GM12891 (cell line): Measurements from ENCODE around the gene CGRRF1.

Experiments
- DNase-seq: peaks from one replicate; pipeline ENCODE4 v3.0.0; 2011; ENCODE audit warnings: low spot score; ENCODE audit not compliant: insufficient read length
- FAIRE-seq: peaks from 2 replicates; lab custom pipeline; 2011; peaks lifted over from hg19 to GRCh38; lab: Jason Lieb, UNC
- PAX5 ChIP-seq: IDR thresholded peaks from 2 replicates; pipeline ENCODE4 v1.6.1; 2011; ENCODE audit warnings: low read length, moderate library complexity, mild to moderate bottlenecking; ENCODE audit not compliant: insufficient read depth, severe bottlenecking
- POLR2A ChIP-seq: IDR thresholded peaks from 2 replicates; pipeline ENCODE4 v1.6.1; 2011; ENCODE audit warnings: low read depth, low read length, control low read depth
- POLR2AphosphoS5 ChIP-seq: IDR thresholded peaks from 2 replicates; pipeline ENCODE4 v1.6.1; 2011; ENCODE audit warnings: low read depth, low read length, control low read depth
- POU2F2 ChIP-seq: IDR thresholded peaks from 2 replicates; pipeline ENCODE4 v1.6.1; 2011; ENCODE audit warnings: low read depth, mild to moderate bottlenecking, control low read depth, low read length, moderate library complexity
- SPI1 ChIP-seq: IDR thresholded peaks from 2 replicates; pipeline ENCODE4 v1.6.1; 2011; ENCODE audit warnings: low read depth, low read length, control low read depth
- TAF1 ChIP-seq: IDR thresholded peaks from 2 replicates; pipeline ENCODE4 v1.6.1; 2011; ENCODE audit warnings: low read depth, low read length, control low read depth

Gene CGRRF1

DNA sequence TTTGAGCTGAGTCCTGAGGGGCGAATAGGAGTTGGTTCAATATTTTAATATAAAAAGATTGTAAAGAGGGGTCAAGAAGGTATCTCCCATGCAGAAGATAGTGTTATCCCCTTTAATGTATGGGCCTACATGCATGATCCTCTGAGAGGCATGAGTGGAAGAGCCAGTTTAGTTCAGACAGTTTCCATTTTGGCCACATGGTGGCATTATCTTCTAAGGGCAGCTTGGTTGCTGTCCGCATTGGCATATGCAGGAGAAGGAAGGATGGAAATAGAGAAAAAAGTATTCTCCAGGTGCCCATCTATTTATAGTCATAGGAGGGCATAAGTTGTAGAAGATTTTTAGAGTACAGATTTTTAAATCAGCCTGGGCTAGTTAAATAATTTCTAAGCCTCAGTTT is 62.6 kb downstream of the CGRRF1 start:
- TF ChIP-seq POLR2AphosphoS5 = no peak
- no peak for TF ChIP-seq TAF1
- no peak for TF ChIP-seq POU2F2
- TF ChIP-seq POLR2A = no peak
- no peak for TF ChIP-seq SPI1
- TF ChIP-seq PAX5 = no peak
- DNase-seq (no peak), FAIRE-seq (peak; percentile 59)

DNA sequence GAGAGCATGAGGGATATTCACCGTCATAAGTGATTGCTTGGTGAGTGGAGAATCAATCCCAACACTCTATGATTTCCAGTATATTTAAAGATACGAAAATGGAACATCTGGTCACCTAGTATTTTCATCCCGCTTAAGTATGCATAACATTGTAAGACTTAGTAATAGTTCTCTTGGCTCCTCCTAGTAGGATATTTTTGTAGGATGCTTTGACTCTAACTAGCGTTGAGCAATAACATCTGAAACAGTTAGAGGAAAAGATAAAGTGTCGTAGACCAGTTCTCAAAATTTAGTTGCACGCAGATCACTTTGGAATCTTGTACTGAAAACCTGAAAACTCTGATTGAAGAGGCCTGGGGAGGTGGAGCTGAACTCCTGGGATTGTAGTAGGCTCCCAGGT is 64.8 kb downstream of the CGRRF1 start:
- FAIRE-seq = no peak
- no peak for DNase-seq
- TF ChIP-seq POLR2A (no peak), SPI1 (no peak), TAF1 (no peak), POLR2AphosphoS5 (no peak), PAX5 (no peak), POU2F2 (no peak)

DNA sequence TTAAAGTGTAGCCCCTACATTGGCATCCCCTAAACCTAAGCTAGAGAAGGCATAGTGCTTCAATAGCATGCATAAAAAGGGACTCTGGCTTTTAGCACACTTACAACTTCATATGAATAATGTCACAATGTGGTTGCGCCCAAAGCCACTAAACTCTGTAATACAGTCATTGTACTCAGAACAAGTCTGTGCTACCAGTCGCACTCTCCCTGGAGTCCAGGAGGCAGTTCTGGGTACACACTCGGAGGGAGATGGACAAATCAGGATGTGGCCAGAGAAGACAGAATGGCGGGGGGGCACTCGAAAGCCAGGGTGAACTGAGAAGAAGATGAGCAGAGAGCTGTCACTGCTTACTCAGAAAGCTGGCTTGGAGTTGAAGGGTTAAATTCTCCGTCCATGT is 67.8 kb downstream of the CGRRF1 start:
- DNase-seq = no peak
- FAIRE-seq = no peak
- TF ChIP-seq PAX5 = no peak
- TF ChIP-seq SPI1 = no peak
- TF ChIP-seq TAF1 = no peak

DNA sequence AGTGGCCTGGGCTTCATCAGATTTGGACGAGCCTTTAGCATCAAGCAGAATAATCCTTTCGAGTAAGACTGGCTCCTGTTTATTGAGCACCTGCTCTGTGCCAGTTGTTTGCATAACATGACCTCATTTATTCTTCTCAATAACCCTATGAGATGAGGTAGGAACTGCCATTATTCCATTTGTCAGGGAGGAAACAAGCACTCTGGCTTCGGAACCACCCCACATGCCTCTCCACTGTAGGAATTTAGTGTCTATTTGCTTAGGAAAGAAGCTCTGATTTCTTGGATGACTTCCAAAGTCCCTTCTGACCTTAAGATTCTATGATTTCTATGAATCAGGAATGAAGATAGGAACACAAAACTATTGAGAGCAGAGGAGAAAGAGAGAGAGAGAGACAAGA is 68.3 kb downstream of the CGRRF1 start:
- DNase-seq (no peak), FAIRE-seq (no peak)
- no peak for TF ChIP-seq TAF1
- no peak for TF ChIP-seq POU2F2
- no peak for TF ChIP-seq SPI1
- TF ChIP-seq PAX5 = no peak
- TF ChIP-seq POLR2A = no peak
- TF ChIP-seq POLR2AphosphoS5 = no peak

DNA sequence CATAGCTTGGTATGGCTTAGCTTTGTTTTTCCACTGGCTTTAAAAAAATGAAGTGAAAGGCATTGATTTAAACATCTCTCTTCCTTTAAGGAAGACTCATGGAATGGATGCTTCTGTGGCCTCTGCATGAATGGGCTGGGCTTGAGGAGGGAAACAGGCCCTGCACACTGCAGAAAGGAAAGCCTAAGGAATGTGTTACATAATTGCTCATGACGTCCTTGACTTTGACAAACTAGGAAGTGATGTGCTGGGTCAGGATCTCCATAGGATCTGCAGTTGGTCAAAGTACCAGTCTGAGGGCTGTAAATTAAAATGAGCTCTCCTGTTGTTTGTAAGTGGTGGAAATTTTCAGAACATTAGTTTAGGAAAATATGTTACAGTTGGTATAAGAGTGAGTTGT is 69.9 kb downstream of the CGRRF1 start:
- TF ChIP-seq POU2F2 (no peak), POLR2AphosphoS5 (no peak), TAF1 (no peak), POLR2A (no peak), SPI1 (no peak), PAX5 (no peak)
- no peak for FAIRE-seq
- DNase-seq = no peak

DNA sequence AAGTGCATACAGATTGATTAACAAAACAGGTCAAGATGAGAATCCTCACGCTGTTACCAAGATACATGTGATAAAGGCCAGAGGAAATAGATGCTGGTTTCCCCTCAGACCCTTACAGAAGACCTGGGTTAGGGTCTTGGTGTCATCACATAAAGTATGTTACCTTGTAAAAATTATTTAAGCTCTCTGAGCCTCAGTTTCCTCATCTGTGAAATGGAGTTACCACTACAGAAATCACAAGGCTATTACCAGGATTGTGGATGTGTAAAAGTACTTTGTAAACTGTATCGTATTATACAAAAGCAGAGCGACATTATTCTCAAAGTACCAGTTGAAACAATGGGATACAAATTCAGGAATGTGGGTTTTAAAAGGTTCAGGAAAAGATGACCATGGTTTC is 71.2 kb downstream of the CGRRF1 start:
- FAIRE-seq (peak; percentile 26), DNase-seq (no peak)
- TF ChIP-seq POU2F2 (no peak), PAX5 (no peak), TAF1 (no peak), POLR2AphosphoS5 (no peak), SPI1 (no peak)

DNA sequence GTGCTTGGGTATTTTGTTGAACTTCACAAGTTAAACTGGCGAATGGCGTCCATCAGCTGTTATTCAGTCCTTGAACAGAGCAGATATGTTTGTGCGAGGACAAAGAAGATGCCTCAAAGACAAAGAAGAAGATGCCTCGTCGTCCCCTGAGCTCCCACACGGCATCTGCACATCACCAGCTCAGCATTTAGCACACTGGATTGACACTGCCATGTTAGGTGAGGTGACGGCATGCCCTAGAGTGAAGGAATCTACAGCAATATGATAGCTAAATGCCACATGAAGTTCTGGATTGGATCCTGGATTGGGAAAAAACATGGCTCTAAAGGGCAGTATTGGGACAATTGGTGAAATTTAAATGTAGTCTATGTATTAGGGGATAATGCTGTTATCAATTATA is 72.6 kb downstream of the CGRRF1 start:
- FAIRE-seq (no peak), DNase-seq (no peak)
- TF ChIP-seq PAX5 (no peak), POLR2A (no peak), SPI1 (no peak), TAF1 (no peak), POLR2AphosphoS5 (no peak), POU2F2 (no peak)

DNA sequence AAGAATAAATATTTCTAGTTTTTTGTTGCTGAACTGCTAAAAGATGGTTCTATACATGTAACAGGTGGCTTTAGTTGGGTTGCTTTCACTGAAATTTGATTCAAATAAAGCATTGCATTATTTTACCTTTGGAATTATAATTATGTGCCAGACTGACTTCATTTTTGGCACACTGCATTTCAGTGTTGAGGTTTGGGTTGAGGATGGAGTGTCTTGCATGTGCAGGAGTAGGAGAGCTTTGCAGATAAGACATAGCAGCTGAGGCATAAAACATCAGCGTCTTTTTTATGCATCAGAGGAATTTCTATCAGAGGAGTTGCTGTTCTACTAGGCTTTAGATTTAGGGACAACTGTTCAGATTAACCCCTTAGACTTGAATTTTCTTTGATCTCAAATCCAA is 74.4 kb downstream of the CGRRF1 start:
- DNase-seq (no peak), FAIRE-seq (no peak)
- TF ChIP-seq SPI1 = no peak
- TF ChIP-seq POLR2A = no peak
- no peak for TF ChIP-seq POLR2AphosphoS5
- TF ChIP-seq PAX5 = no peak

DNA sequence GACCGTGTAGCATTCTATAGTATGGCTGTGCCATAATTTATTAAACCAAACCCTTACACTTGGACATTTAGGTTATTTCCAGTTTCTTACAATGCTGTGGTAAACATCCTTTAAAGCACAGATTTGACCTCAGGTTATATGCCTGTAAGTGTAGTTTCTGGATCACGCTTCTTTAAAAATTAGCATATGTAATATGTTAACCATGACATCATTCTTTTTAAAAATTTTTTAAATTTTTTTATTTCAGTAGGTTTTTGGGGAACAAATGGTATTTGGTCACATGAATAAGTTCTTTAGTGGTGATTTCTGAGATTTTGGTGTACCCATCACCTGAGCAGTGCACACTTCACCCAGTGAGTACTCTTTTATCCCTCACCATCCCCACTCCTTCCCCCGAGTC is 75.5 kb downstream of the CGRRF1 start:
- no peak for TF ChIP-seq TAF1
- TF ChIP-seq POU2F2 = no peak
- TF ChIP-seq POLR2AphosphoS5 = no peak
- TF ChIP-seq POLR2A = no peak
- TF ChIP-seq PAX5 = no peak
- no peak for TF ChIP-seq SPI1
- no peak for DNase-seq
- FAIRE-seq = no peak
